OCI-LY7 (cell line): ENCODE measurements around the gene SEC23A. TPM values are rescaled to one million over a fixed set of nuclear protein-coding genes. Genes with fewer than 3 reads are reported as not detected.
"Not testable (repeated sequence)": the region's sequence is repeated elsewhere in the genome, so short reads cannot be mapped to it uniquely, and the experiment has no call there.

Source experiments
- BruUV-seq: library from RNA; stranded (reverse); fragments of 400-500 nt; replicated peaks from 2 replicates; lab custom pipeline; 2021; lab: Mats Ljungman, UMichigan
- CTCF ChIA-PET: fragments of 300-600 bp; sonication (Branson Sonifier 250); formaldehyde crosslinking; loops from one replicate; lab custom pipeline; 2022; ENCODE audit warnings: antibody characterized with exemption; ENCODE audit not compliant: unreplicated experiment; lab: Charles Lee
- POLR2A ChIA-PET: fragments of 300-600 bp; sonication (Branson Sonifier 250); formaldehyde crosslinking; loops from one replicate; lab custom pipeline; 2022; ENCODE audit warnings: antibody characterized with exemption; lab: Charles Lee
- DNase-seq: peaks from one replicate; pipeline ENCODE4 v3.0.0-alpha.2; 2015; ENCODE audit warnings: low spot score
- H2AFZ ChIP-seq: fragments of 200-600 bp; sonication (generic), shearing (Covaris generic); 2 replicates; pipeline ENCODE4 v1.6.1; 2014; ENCODE audit warnings: mild to moderate bottlenecking, antibody characterized with exemption, low read length, moderate library complexity
- H3K27ac ChIP-seq: fragments of 200-600 bp; sonication (generic); 2 replicates; pipeline ENCODE4 v1.5.1; 2014; ENCODE audit warnings: mixed run types, low read depth, mild to moderate bottlenecking, moderate library complexity, low read length, inconsistent platforms; ENCODE audit not compliant: poor library complexity, severe bottlenecking
- H3K36me3 ChIP-seq: fragments of 200-600 bp; sonication (generic); 2 replicates; pipeline ENCODE4 v1.6.1; 2014; ENCODE audit warnings: mild to moderate bottlenecking, antibody characterized with exemption, low read length, moderate library complexity, mixed read lengths; ENCODE audit not compliant: insufficient read depth
- H3K4me1 ChIP-seq: fragments of 200-600 bp; sonication (generic); 2 replicates; pipeline ENCODE4 v1.5.1; 2014; ENCODE audit warnings: mild to moderate bottlenecking, low read length; ENCODE audit not compliant: insufficient read depth, poor library complexity, severe bottlenecking
- H3K4me2 ChIP-seq: fragments of 200-600 bp; sonication (generic); 2 replicates; pipeline ENCODE4 v1.6.1; 2014; ENCODE audit warnings: mild to moderate bottlenecking, low read length
- H3K4me3 ChIP-seq: fragments of 200-600 bp; sonication (generic); 2 replicates; pipeline ENCODE4 v1.5.1; 2014; ENCODE audit warnings: mild to moderate bottlenecking, low read depth, low read length; ENCODE audit not compliant: poor library complexity, severe bottlenecking
- H3K79me2 ChIP-seq: fragments of 200-600 bp; sonication (generic); 2 replicates; pipeline ENCODE4 v1.6.1; 2016; ENCODE audit warnings: low read depth, mild to moderate bottlenecking, low read length, moderate library complexity, mixed read lengths; ENCODE audit not compliant: insufficient read depth
- H3K9me2 ChIP-seq: fragments of 200-600 bp; sonication (generic); 2 replicates; pipeline ENCODE4 v1.6.1; 2016; ENCODE audit warnings: mild to moderate bottlenecking, low read length, mixed read lengths; ENCODE audit not compliant: insufficient read depth
- H3K9me3 ChIP-seq: fragments of 200-600 bp; sonication (generic); 2 replicates; pipeline ENCODE4 v1.6.1; 2014; ENCODE audit warnings: mild to moderate bottlenecking, mixed run types, low read length, mixed read lengths
- H4K20me1 ChIP-seq: fragments of 200-600 bp; sonication (generic); 2 replicates; pipeline ENCODE4 v1.6.1; 2014; ENCODE audit warnings: mild to moderate bottlenecking, antibody characterized with exemption, low read length, moderate library complexity, mixed read lengths; ENCODE audit not compliant: insufficient read depth
- EZH2phosphoT487 ChIP-seq: fragments of 200-600 bp; sonication (generic); IDR thresholded peaks from 2 replicates; pipeline ENCODE4 v1.6.1; 2018; ENCODE audit warnings: low read depth, borderline replicate concordance, mild to moderate bottlenecking, mixed run types, antibody characterized with exemption, low read length, moderate library complexity, mixed read lengths
- intact Hi-C: fragments of 100-400 bp; cut with micrococcal nuclease; formaldehyde crosslinking; loops from one replicate; pipeline ENCODE4 v1.10.0; 2022; ENCODE audit not compliant: unreplicated experiment
- total RNA-seq, 2 experiments: library from RNA; depleted of rRNA in 1 of 2; stranded (reverse); fragments of >200 nt in 1 of 2; shearing (Covaris generic) in 1 of 2; gene quantifications; 2 replicates each; pipeline ENCODE4 v1.2.3, GENCODE V29; 2014 to 2022
- TF ChIP-seq, protein P1 (sequence below): fragments of 200-600 bp; sonication (generic); conservative IDR thresholded peaks from 2 replicates; pipeline ENCODE4 v1.5.1; 2014; ENCODE audit warnings: mild to moderate bottlenecking, antibody characterized with exemption, low read length, moderate library complexity, mixed read lengths

SEC23A gene
- total RNA-seq, 2 experiments from 2014 or later, result 47.5 to 55.7 TPM

GRCh38 chr14:39108791-39109190, 5.8 kb upstream of the SEC23A start:
- H2AFZ ChIP-seq, result no peak overlapping the region; the same call in 1 of the 2 replicates
- H3K4me1 ChIP-seq, result peaks cover 34% of the 10 kb centered on the region
- no peaks in the 10 kb centered on the region for H3K36me3 ChIP-seq
- no peaks in the 10 kb centered on the region for H4K20me1 ChIP-seq
- intact Hi-C loops, result no loop called here
- H3K9me3 ChIP-seq, result no peaks in the 10 kb centered on the region
- H3K9me2 ChIP-seq, result no peaks in the 10 kb centered on the region
- ChIA-PET POLR2A (interaction anchor here (0.5 to 0.9 kb wide), 3 partner anchors 19 to 68 kb away, joined by 4 to 9 read pairs (median 5); no protein-coding TSS in a partner anchor), CTCF (no interaction called here)
- no peak overlapping the region for H3K27ac ChIP-seq
- DNase-seq, result no peak
- peaks cover 2% of the 10 kb centered on the region; the same call in 1 of the 2 replicates for H3K79me2 ChIP-seq
- H3K4me2 ChIP-seq, result no peak overlapping the region
- TF ChIP-seq EZH2phosphoT487, result no peak
- TF ChIP-seq, protein P1, sequence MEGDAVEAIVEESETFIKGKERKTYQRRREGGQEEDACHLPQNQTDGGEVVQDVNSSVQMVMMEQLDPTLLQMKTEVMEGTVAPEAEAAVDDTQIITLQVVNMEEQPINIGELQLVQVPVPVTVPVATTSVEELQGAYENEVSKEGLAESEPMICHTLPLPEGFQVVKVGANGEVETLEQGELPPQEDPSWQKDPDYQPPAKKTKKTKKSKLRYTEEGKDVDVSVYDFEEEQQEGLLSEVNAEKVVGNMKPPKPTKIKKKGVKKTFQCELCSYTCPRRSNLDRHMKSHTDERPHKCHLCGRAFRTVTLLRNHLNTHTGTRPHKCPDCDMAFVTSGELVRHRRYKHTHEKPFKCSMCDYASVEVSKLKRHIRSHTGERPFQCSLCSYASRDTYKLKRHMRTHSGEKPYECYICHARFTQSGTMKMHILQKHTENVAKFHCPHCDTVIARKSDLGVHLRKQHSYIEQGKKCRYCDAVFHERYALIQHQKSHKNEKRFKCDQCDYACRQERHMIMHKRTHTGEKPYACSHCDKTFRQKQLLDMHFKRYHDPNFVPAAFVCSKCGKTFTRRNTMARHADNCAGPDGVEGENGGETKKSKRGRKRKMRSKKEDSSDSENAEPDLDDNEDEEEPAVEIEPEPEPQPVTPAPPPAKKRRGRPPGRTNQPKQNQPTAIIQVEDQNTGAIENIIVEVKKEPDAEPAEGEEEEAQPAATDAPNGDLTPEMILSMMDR, result no peak
- peak overlapping the region; percentile 57 for H3K4me3 ChIP-seq
- no TSS peak for BruUV-seq

DNA sequence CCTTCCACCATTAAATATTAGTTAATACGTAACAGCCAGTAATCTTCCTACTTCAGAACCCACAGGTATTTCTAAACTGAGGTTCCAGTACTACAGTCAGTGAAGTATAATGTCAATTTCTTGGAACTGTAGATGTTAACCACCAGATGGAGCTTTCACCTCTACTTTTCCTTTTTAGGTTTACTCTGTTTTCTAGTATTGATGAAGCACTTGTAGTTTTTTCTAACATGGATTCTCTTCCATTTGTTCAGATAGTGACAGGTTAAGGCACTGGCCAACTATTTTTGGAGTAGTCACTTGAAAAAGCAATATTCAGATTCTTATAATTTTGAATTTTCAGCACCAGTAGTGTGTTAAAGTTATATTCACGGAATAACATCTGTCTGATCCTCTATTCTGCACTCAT, 4.6 kb upstream of the SEC23A start:
- no peak overlapping the region for H3K4me2 ChIP-seq
- H2AFZ ChIP-seq, result no peak overlapping the region
- no peak overlapping the region for H3K4me3 ChIP-seq
- H4K20me1 ChIP-seq, result no peaks in the 10 kb centered on the region
- POLR2A ChIA-PET, result interaction anchor here (0.7 kb wide), 1 partner anchor 10 kb away, joined by 4 read pairs; no protein-coding TSS in a partner anchor
- no peak for TF ChIP-seq EZH2phosphoT487
- TF ChIP-seq, protein P1, result peak; percentile 84
- no TSS peak for BruUV-seq
- peaks cover 9% of the 10 kb centered on the region; the same call in 1 of the 2 replicates for H3K79me2 ChIP-seq
- H3K27ac ChIP-seq, result no peak overlapping the region
- CTCF ChIA-PET, result no interaction called here
- H3K4me1 ChIP-seq, result peaks cover 25% of the 10 kb centered on the region
- H3K36me3 ChIP-seq, result no peaks in the 10 kb centered on the region
- DNase-seq, result peak; percentile 64
- no peaks in the 10 kb centered on the region for H3K9me3 ChIP-seq
- no peaks in the 10 kb centered on the region for H3K9me2 ChIP-seq
- intact Hi-C loops, result loop anchor here (1.0 kb wide), 1 partner anchor 261 kb away; no protein-coding TSS in a partner anchor

DNA sequence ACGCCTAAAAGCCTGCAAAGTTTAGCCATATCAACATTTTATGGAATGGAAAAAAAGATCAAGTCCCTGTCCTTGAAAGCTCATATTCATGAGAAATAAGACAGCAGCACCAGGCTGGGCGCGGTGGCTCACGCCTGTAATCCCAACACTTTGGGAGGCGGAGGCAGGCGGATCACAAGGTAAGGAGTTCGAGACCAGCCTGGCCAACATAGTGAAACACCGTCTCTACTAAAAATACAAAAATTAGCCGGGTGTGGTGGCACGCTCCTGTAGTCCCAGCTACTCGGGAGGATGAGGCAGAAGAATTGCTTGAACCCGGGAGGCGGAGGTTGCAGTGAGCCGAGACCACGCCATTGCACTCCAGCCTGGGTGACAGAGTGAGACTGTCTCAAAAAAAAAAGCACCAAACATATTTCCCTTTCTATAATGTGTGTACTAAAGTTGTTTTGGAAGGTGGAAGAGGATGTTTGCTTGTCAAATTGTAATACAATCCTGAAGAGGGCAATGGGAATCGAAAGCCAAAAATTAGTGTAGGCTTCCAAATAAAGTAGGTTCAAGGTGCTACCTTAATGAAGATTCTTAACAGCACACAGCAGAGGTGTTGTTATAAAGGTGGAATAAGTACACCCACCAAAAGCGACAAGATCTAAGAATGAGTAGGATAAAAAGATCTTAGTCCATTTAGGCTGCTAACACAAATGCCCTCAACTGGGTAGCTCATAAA, 1.2 kb upstream of the SEC23A start:
- not testable (repeated sequence) for H3K36me3 ChIP-seq, H3K27ac ChIP-seq, H3K9me3 ChIP-seq, H2AFZ ChIP-seq, DNase-seq, BruUV-seq, H3K9me2 ChIP-seq, H4K20me1 ChIP-seq
- intact Hi-C loops, result loop anchor here (5.0 kb wide), 1 partner anchor 163 kb away; no protein-coding TSS in a partner anchor
- Histone ChIP-seq H3K4me3 (peak overlapping the region; percentile 75), H3K79me2 (peaks cover 29% of the 10 kb centered on the region), H3K4me1 (peaks cover 21% of the 10 kb centered on the region), H3K4me2 (peak overlapping the region; percentile 93)
- ChIA-PET POLR2A (interaction anchor here (0.8 to 3.9 kb wide), 6 partner anchors 10 to 327 kb away, joined by 3 to 49 read pairs (median 12); partner anchors contain the start of genes FBXO33, GEMIN2 and TRAPPC6B), CTCF (interaction anchor here (0.6 to 1.4 kb wide), 2 partner anchors 10 to 1189 kb away, joined by 3 to 4 read pairs; partner anchors contain the start of gene GEMIN2)
